Right lobe of liver (tissue), 6 donors: ENCODE data around the gene SLC27A1. TPM values are rescaled to one million over a fixed set of nuclear protein-coding genes. Genes with fewer than 3 reads are reported as not detected.
A peak's percentile ranks its signal among the peaks of the same experiment; 100 is the strongest.

Source experiments
- ATAC-seq, 4 donors: fragments of 200-7000 bp; cut with Tn5 transposase; one replicate each; pipeline ENCODE4 v1.9.1; 2020; ENCODE audit warnings: mild to moderate bottlenecking in 4 of 4, moderate library complexity in 4 of 4
- DNase-seq, 3 donors: peaks; one replicate each; pipeline ENCODE4 v3.0.0-alpha.2; 2020
- H3K27ac ChIP-seq, 3 donors: fragments of 200-600 bp; one replicate each; pipeline ENCODE4 v1.8.0; 2022
- H3K27me3 ChIP-seq, 2 donors: fragments of 200-600 bp; one replicate each; pipeline ENCODE4 v1.8.0; 2022
- H3K36me3 ChIP-seq, 4 donors: fragments of 200-600 bp; sonication (generic) in 1 of 4; one replicate each; pipeline versions ENCODE4 v1.5.1 to v1.8.0; 2017 to 2022; ENCODE audit warnings: control low read depth in 1 of 4
- H3K4me1 ChIP-seq, 4 donors: fragments of 200-600 bp; sonication (generic) in 1 of 4; one replicate each; pipeline versions ENCODE4 v1.5.1 to v1.8.0; 2017 to 2022; ENCODE audit warnings: control low read depth in 1 of 4
- H3K4me3 ChIP-seq, 3 donors: fragments of 200-600 bp; one replicate each; pipeline ENCODE4 v1.8.0; 2022
- H3K9me3 ChIP-seq, 4 donors: fragments of 200-600 bp; sonication (generic) in 1 of 4; one replicate each; pipeline versions ENCODE4 v1.5.1 to v1.8.0; 2017 to 2022; ENCODE audit warnings: control low read depth in 1 of 4
- CTCF ChIP-seq, 4 donors: fragments of 200-600 bp in 3 of 4; fragments of 450-650 bp in 1 of 4; IDR thresholded peaks; one replicate each; pipeline versions ENCODE4 v1.5.1 to v1.8.0; 2016 to 2022; ENCODE audit warnings: antibody characterized with exemption in 4 of 4, mild to moderate bottlenecking in 2 of 4
- POLR2A ChIP-seq: fragments of 450-650 bp; IDR thresholded peaks from one replicate; pipeline ENCODE4 v1.6.1; 2017; ENCODE audit warnings: antibody characterized with exemption, mild to moderate bottlenecking
- WGBS: methylation state at CpG from one replicate; pipeline ENCODE4 v1.1.6; 2018; ENCODE audit warnings: low coverage, low lambda C conversion rate; ENCODE audit not compliant: insufficient coverage; ENCODE audit errors: missing lambda C conversion rate; 5-methylcytosine and 5-hydroxymethylcytosine counted together
- intact Hi-C, 2 donors: fragments of 100-400 bp; cut with DNase I; formaldehyde crosslinking; loops; one replicate each; pipeline versions ENCODE4 v1.11.2 to v1.14.1; 2022
- total RNA-seq, 6 experiments: library from RNA; depleted of rRNA in 2 of 6; stranded (reverse); fragments of >200 nt in 2 of 6; fragmentation: NEBNext Ultra II Directional in 3 of 6; extraction: Animal tissue kit (Norgen Biotek cat#: 25700) in 3 of 6; gene quantifications; one replicate each; pipeline versions ENCODE4 v1.1.0 to v1.2.4, GENCODE V29; 2016 to 2023
- donor health status: DM: no; HTN: yes; CAD: no.
- donor health status: DM: no; HTN: no; CAD: no.
- donor health status: DM: no; HTN: no; CAD: no.
- donor health status: DM: no; HTN: yes; CAD: no.
- donor health status: DM: no; HTN: yes; CAD: no.

Gene SLC27A1
- total RNA-seq, 6 experiments from 2014 or later, result 5.1 to 12.3 (median 6.1) TPM

- Histone ChIP-seq H3K36me3 (no peaks in the 10 kb centered on the region), H3K4me3 (no peak overlapping the region), H3K27ac (no peak overlapping the region), H3K27me3 (no peaks in the 10 kb centered on the region), H3K4me1 (peaks cover 0 to 5% (median 2%) of the 10 kb centered on the region in 4 donors), H3K9me3 (no peaks in the 10 kb centered on the region)
- 40% methylated on average over 7 of the region's 7 CpGs for WGBS
- DNase-seq, result peak in 1 of 3 donors; percentile 45
- ATAC-seq, result peak; percentile 23 to 57 (median 40)
- no peak for TF ChIP-seq CTCF (IDR thresholded peaks at IDR 0.05)
- no peak for TF ChIP-seq POLR2A
- intact Hi-C loops, result no loop called here
These were observed 82.9 kb downstream of the SLC27A1 start for GRCh38 chr19:17553256-17553655.

GRCh38 chr19:17554968-17555479 lies 84.7 kb downstream of the SLC27A1 start:
- H3K27ac ChIP-seq, result peak overlapping the region in 1 of 3 donors; percentile 72
- WGBS, result 31% methylated on average over 7 of the region's 19 CpGs
- peaks cover 0 to 4% (median 0%) of the 10 kb centered on the region in 4 donors for H3K36me3 ChIP-seq
- H3K9me3 ChIP-seq, result no peaks in the 10 kb centered on the region
- DNase-seq (no peak), ATAC-seq (no peak)
- H3K4me1 ChIP-seq, result peaks cover 0 to 5% (median 2%) of the 10 kb centered on the region in 4 donors
- no peaks in the 10 kb centered on the region for H3K27me3 ChIP-seq
- TF ChIP-seq POLR2A (no peak), CTCF (IDR thresholded peaks at IDR 0.05) (no peak)
- peak overlapping the region; percentile 79 to 91 (median 88) for H3K4me3 ChIP-seq
- intact Hi-C loops, result no loop called here

- TF ChIP-seq CTCF (IDR thresholded peaks at IDR 0.05) (no peak), POLR2A (peak; percentile 52)
- Histone ChIP-seq H3K4me1 (peaks cover 0 to 5% (median 2%) of the 10 kb centered on the region in 4 donors), H3K27ac (peak within 1 kb of the TSS; percentile 66 to 80 (median 72))
These were observed 85.2 kb downstream of the SLC27A1 start, which contains the start of gene COLGALT1 for GRCh38 chr19:17555480-17555928. COLGALT1 (plus strand) TSS chr19:17555649; CDS start chr19:17555714, 65 bp downstream.

More at GRCh38 chr19:17555480-17555928, 85.2 kb downstream of the SLC27A1 start, which contains the start of gene COLGALT1:
- DNase-seq (peak; percentile 98 to 99 (median 99)), ATAC-seq (peak; percentile 92 to 97 (median 97))
- Histone ChIP-seq H3K4me3 (peak within 1 kb of the TSS; percentile 79 to 91 (median 88)), H3K36me3 (peaks cover 0 to 9% (median 0%) of the 10 kb centered on the region in 4 donors), H3K9me3 (no peaks in the 10 kb centered on the region), H3K27me3 (no peaks in the 10 kb centered on the region)
- WGBS, result no CpG with 5 or more reads among the region's 64 CpGs
- intact Hi-C loops, result no loop called here

Other genes starting within 250 kb of the SLC27A1 start
- 10 to 100 TPM; 17.8 to 64.2 (median 31.2) TPM for gene OCEL1, start 244.3 kb upstream of the SLC27A1 start, total RNA-seq
- 100 to 1,000 TPM in 1 of 6 experiments, 10 to 100 TPM in 5; 48.5 to 105 (median 80.9) TPM for gene NR2F6, start 224.6 kb upstream of the SLC27A1 start, total RNA-seq
- gene USHBP1, start 205.8 kb upstream of the SLC27A1 start, total RNA-seq, result 1 to 10 TPM in 5 of 6 experiments, under 1 TPM in 1; 0.81 to 3.6 (median 1.7) TPM
- 10 to 100 TPM; 29.2 to 51.3 (median 37.9) TPM for gene BABAM1, start 203.1 kb upstream of the SLC27A1 start, total RNA-seq
- gene ANKLE1, start 188.6 kb upstream of the SLC27A1 start, total RNA-seq, result under 1 TPM; 0.06 to 0.65 (median 0.37) TPM
- 10 to 100 TPM in 5 of 6 experiments, 1 to 10 TPM in 1; 8.3 to 27.3 (median 15.8) TPM for gene ABHD8, start 167.1 kb upstream of the SLC27A1 start, total RNA-seq
- gene MRPL34, start 164.7 kb upstream of the SLC27A1 start, total RNA-seq, result 100 to 1,000 TPM in 4 of 6 experiments, 10 to 100 TPM in 2; 63.5 to 363 (median 122) TPM
- gene DDA1, start 161.0 kb upstream of the SLC27A1 start, total RNA-seq, result 10 to 100 TPM; 10.4 to 23.4 (median 14.1) TPM
- 1 to 10 TPM; 5.0 to 8.8 (median 6.6) TPM for gene ANO8, start 135.7 kb upstream of the SLC27A1 start, total RNA-seq
- 10 to 100 TPM; 10.3 to 23.6 (median 13.6) TPM for gene GTPBP3, start 133.0 kb upstream of the SLC27A1 start, total RNA-seq
- gene PLVAP, start 93.2 kb upstream of the SLC27A1 start, total RNA-seq, result 10 to 100 TPM in 1 of 6 experiments, 1 to 10 TPM in 4, under 1 TPM in 1; 0.78 to 16.6 (median 4.1) TPM
- 1 to 10 TPM in 1 of 6 experiments, under 1 TPM in 3, not detected in 2; 0.26 to 1.2 (median 0.36) TPM for gene CCDC194, start 76.3 kb upstream of the SLC27A1 start, total RNA-seq
- 100 to 1,000 TPM in 3 of 6 experiments, 10 to 100 TPM in 3; 78.2 to 157 (median 96.2) TPM for gene BST2, start 64.9 kb upstream of the SLC27A1 start, total RNA-seq
- gene MVB12A, start 50.5 kb upstream of the SLC27A1 start, total RNA-seq, result 10 to 100 TPM; 13.5 to 38.0 (median 15.8) TPM
- under 1 TPM in 3 of 6 experiments, not detected in 3; 0.12 to 0.19 (median 0.16) TPM for gene TMEM221, start 21.9 kb upstream of the SLC27A1 start, total RNA-seq
- gene NXNL1, start 9.6 kb upstream of the SLC27A1 start, total RNA-seq, result not detected
- 10 to 100 TPM; 31.7 to 60.0 (median 38.8) TPM for gene PGLS, start 41.1 kb downstream of the SLC27A1 start, total RNA-seq
- gene COLGALT1, start 85.1 kb downstream of the SLC27A1 start, total RNA-seq, result 10 to 100 TPM; 23.2 to 36.8 (median 31.1) TPM
- gene UNC13A, start 217.8 kb downstream of the SLC27A1 start, total RNA-seq, result under 1 TPM in 1 of 6 experiments, not detected in 5; 0.02 TPM
- gene MAP1S, start 249.0 kb downstream of the SLC27A1 start, total RNA-seq, result 10 to 100 TPM; 11.1 to 31.3 (median 14.9) TPM